H1 (cell line): ENCODE data around the gene ATP6V1B1.

ENCODE experiments used
- CHD1 ChIP-seq: IDR thresholded peaks from 2 replicates; pipeline ENCODE4 v1.6.1; 2012; ENCODE audit warnings: low read depth, low read length, improper control_type of control experiment
- EZH2 ChIP-seq: fragments of 200-600 bp; sonication (generic); IDR thresholded peaks from 2 replicates; pipeline ENCODE4 v1.7.1; 2012; ENCODE audit warnings: low read depth, mild to moderate bottlenecking, moderate library complexity, low read length, inconsistent platforms; ENCODE audit not compliant: severe bottlenecking
- POLR2A ChIP-seq, 2 experiments: IDR thresholded peaks; 1 replicate in 1 of 2; 2 replicates in 1 of 2; pipeline ENCODE4 v1.6.1; 2011; ENCODE audit warnings: low read depth in 2 of 2, low read length in 2 of 2, mild to moderate bottlenecking in 2 of 2; ENCODE audit errors: control extremely low read depth in 1 of 2
- TF ChIP-seq, protein P1 (sequence below): IDR thresholded peaks from 2 replicates; pipeline ENCODE4 v1.6.1; 2011; ENCODE audit warnings: low read length, improper control_type of control experiment
- TF ChIP-seq, protein P2 (sequence below), 3 experiments: IDR thresholded peaks; 1 replicate in 2 of 3; 2 replicates in 1 of 3; pipeline versions ENCODE4 v1.5.1 to v1.6.1; 2011; ENCODE audit warnings: low read length in 3 of 3, mild to moderate bottlenecking in 3 of 3, inconsistent platforms in 2 of 3, low read depth in 1 of 3, moderate library complexity in 1 of 3; ENCODE audit not compliant: insufficient read depth in 1 of 3; ENCODE audit errors: control extremely low read depth in 1 of 3
- TF ChIP-seq, protein P3 (sequence below): fragments of 300-600 bp; sonication (generic); IDR thresholded peaks from 2 replicates; pipeline ENCODE4 v1.7.1; 2012; ENCODE audit warnings: low read length, moderate library complexity, mild to moderate bottlenecking, inconsistent platforms; ENCODE audit not compliant: insufficient replicate concordance

DNA sequence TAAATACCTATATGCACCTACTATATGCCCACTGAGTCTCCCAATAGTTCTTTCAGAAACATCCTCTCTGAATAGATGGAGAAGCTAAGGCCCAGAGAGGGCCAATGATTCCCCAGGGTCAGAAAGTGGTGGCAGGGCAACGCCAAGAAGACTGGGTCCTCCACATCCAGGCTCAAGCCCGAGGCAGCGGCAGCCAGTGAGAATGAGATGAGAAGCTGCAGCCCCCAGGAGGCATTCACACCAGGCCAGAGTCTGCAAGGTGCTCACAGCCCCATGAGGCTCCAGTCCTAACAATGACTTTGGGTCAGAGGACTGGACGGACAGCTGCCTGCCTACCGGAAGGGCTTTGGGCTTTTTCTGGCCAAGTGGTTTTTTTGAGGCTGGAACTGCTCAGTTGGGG, 55.4 kb downstream of the ATP6V1B1 start:
- no peak for TF ChIP-seq CHD1
- no peak for TF ChIP-seq EZH2
- no peak for TF ChIP-seq POLR2A (IDR thresholded peaks at IDR 0.05; ENCODE audit: control extremely low read depth in 1 of 2, low read depth in 2 of 2, low read length in 2 of 2)
- TF ChIP-seq, protein P1, sequence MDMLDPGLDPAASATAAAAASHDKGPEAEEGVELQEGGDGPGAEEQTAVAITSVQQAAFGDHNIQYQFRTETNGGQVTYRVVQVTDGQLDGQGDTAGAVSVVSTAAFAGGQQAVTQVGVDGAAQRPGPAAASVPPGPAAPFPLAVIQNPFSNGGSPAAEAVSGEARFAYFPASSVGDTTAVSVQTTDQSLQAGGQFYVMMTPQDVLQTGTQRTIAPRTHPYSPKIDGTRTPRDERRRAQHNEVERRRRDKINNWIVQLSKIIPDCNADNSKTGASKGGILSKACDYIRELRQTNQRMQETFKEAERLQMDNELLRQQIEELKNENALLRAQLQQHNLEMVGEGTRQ: no peak
- TF ChIP-seq, protein P2, sequence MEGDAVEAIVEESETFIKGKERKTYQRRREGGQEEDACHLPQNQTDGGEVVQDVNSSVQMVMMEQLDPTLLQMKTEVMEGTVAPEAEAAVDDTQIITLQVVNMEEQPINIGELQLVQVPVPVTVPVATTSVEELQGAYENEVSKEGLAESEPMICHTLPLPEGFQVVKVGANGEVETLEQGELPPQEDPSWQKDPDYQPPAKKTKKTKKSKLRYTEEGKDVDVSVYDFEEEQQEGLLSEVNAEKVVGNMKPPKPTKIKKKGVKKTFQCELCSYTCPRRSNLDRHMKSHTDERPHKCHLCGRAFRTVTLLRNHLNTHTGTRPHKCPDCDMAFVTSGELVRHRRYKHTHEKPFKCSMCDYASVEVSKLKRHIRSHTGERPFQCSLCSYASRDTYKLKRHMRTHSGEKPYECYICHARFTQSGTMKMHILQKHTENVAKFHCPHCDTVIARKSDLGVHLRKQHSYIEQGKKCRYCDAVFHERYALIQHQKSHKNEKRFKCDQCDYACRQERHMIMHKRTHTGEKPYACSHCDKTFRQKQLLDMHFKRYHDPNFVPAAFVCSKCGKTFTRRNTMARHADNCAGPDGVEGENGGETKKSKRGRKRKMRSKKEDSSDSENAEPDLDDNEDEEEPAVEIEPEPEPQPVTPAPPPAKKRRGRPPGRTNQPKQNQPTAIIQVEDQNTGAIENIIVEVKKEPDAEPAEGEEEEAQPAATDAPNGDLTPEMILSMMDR (IDR thresholded peaks at IDR 0.05; ENCODE audit: control extremely low read depth in 1 of 3, insufficient read depth in 1 of 3, low read depth in 1 of 3, low read length in 3 of 3): no peak
- TF ChIP-seq, protein P3, sequence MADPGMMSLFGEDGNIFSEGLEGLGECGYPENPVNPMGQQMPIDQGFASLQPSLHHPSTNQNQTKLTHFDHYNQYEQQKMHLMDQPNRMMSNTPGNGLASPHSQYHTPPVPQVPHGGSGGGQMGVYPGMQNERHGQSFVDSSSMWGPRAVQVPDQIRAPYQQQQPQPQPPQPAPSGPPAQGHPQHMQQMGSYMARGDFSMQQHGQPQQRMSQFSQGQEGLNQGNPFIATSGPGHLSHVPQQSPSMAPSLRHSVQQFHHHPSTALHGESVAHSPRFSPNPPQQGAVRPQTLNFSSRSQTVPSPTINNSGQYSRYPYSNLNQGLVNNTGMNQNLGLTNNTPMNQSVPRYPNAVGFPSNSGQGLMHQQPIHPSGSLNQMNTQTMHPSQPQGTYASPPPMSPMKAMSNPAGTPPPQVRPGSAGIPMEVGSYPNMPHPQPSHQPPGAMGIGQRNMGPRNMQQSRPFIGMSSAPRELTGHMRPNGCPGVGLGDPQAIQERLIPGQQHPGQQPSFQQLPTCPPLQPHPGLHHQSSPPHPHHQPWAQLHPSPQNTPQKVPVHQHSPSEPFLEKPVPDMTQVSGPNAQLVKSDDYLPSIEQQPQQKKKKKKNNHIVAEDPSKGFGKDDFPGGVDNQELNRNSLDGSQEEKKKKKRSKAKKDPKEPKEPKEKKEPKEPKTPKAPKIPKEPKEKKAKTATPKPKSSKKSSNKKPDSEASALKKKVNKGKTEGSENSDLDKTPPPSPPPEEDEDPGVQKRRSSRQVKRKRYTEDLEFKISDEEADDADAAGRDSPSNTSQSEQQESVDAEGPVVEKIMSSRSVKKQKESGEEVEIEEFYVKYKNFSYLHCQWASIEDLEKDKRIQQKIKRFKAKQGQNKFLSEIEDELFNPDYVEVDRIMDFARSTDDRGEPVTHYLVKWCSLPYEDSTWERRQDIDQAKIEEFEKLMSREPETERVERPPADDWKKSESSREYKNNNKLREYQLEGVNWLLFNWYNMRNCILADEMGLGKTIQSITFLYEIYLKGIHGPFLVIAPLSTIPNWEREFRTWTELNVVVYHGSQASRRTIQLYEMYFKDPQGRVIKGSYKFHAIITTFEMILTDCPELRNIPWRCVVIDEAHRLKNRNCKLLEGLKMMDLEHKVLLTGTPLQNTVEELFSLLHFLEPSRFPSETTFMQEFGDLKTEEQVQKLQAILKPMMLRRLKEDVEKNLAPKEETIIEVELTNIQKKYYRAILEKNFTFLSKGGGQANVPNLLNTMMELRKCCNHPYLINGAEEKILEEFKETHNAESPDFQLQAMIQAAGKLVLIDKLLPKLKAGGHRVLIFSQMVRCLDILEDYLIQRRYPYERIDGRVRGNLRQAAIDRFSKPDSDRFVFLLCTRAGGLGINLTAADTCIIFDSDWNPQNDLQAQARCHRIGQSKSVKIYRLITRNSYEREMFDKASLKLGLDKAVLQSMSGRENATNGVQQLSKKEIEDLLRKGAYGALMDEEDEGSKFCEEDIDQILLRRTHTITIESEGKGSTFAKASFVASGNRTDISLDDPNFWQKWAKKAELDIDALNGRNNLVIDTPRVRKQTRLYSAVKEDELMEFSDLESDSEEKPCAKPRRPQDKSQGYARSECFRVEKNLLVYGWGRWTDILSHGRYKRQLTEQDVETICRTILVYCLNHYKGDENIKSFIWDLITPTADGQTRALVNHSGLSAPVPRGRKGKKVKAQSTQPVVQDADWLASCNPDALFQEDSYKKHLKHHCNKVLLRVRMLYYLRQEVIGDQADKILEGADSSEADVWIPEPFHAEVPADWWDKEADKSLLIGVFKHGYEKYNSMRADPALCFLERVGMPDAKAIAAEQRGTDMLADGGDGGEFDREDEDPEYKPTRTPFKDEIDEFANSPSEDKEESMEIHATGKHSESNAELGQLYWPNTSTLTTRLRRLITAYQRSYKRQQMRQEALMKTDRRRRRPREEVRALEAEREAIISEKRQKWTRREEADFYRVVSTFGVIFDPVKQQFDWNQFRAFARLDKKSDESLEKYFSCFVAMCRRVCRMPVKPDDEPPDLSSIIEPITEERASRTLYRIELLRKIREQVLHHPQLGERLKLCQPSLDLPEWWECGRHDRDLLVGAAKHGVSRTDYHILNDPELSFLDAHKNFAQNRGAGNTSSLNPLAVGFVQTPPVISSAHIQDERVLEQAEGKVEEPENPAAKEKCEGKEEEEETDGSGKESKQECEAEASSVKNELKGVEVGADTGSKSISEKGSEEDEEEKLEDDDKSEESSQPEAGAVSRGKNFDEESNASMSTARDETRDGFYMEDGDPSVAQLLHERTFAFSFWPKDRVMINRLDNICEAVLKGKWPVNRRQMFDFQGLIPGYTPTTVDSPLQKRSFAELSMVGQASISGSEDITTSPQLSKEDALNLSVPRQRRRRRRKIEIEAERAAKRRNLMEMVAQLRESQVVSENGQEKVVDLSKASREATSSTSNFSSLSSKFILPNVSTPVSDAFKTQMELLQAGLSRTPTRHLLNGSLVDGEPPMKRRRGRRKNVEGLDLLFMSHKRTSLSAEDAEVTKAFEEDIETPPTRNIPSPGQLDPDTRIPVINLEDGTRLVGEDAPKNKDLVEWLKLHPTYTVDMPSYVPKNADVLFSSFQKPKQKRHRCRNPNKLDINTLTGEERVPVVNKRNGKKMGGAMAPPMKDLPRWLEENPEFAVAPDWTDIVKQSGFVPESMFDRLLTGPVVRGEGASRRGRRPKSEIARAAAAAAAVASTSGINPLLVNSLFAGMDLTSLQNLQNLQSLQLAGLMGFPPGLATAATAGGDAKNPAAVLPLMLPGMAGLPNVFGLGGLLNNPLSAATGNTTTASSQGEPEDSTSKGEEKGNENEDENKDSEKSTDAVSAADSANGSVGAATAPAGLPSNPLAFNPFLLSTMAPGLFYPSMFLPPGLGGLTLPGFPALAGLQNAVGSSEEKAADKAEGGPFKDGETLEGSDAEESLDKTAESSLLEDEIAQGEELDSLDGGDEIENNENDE: no peak
